Activated CD8-positive, alpha-beta memory T cell treated with anti-CD3 and anti-CD28 coated beads for 4 hours (primary cell): ENCODE results near the gene ACP4.
A peak's percentile ranks its signal among the peaks of the same experiment; 100 is the strongest.

Source experiments
- DNase-seq, 2 donors: peaks; one replicate each; pipeline ENCODE4 v3.0.0-alpha.2; 2020; ENCODE audit warnings: low read depth in 2 of 2

Gene ACP4

DNA sequence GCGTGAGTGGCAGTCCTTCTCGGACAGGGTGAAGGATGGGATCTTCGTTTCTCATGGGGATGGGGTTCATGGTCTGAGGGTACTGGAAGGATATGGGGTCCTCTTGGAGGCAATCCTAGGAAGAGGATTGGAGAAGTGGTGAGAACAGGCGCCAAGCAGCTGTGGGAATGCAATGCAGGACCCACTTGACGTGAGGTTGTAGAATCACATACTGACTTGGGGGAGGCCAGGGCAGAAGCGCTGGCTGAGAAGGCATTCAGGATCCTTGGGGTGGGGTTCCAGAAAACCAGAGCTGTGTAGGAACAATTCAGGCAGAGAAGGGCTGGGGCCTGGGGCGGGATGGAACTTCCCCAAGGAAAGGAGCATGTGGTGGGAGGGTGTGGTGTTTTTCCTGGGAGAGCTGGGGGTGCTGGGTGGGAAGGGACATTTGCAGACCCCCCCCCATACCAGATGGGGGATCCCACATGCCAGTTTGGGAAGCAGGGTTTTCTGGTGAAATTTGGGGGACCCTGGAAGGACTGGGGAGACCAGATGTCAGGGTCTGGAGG lies 32.5 kb downstream of the ACP4 start:
- DNase-seq = no peak

DNA sequence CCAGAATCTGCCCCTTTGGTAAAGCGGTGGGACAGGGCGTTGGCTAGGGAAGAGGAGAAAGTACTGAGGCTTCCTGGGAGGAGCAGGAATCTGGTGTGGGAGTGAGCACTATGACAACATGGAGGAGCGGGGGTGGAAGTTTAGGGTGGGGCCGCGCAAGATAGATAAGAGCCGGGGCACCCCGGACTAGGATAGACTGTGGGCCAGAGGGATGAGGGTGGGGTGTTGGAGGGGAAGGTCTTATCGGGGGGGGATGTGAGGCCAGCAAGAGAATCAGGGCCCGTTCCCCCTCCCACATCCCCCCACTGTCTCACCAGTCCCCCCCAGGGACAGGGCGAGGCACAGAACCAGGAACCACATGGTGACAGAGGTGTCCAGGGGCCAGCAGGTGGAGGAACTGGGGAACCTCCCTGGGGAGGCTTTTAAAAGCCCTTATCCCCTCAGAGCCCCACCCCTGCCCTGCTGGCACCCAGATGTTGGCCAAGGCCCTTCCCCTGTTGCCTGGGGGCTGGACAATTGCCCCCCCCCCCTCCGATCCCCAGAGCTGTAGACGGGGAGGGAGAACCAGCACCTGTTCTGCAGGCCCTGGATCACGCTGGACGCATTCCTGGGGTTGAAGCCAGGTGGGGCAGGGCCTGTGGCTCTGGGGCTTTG lies 33.3 kb downstream of the ACP4 start, which contains the start of gene KLK1:
TSS of gene KLK1 (minus strand) at position 399 of the 654 bp plus-strand sequence. CDS start at position 360, 39 bp downstream.
- no peak for DNase-seq

DNA sequence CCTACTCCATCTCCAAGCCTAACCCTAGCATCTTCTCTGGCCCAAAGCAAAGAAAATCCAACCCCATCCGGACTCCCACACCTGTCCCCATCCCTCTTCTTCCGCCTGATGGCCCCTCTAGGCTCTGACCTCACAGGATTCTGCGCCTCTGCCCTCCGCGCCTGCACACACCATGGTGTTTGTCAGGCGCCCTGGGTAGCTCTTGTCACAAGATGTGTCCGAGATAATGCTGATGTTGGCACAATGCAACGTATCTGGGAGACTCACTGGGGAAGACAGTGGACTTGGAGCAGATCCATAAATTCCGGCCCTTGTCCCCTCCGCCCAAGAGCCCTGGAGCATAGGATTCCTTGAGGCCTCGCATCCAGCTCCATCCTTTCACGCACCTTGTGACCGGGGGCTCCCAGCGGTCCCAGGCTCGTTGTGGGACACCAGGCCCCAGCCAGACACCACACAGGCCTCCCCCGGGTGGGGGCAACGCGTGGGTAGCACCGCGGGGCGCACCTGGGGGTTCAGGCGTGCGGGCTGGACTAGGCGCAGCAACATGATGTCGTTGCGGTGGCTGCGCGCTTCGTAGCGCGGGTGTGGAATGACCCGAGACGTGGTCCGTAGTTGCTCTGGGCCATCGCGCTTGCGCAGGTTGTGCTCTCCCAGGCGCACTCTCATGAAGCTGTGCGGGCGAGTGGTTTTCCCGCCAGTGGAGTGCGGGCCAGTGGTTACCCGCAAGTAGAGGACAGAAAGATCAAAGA lies 36.5 kb downstream of the ACP4 start:
- no peak for DNase-seq

DNA sequence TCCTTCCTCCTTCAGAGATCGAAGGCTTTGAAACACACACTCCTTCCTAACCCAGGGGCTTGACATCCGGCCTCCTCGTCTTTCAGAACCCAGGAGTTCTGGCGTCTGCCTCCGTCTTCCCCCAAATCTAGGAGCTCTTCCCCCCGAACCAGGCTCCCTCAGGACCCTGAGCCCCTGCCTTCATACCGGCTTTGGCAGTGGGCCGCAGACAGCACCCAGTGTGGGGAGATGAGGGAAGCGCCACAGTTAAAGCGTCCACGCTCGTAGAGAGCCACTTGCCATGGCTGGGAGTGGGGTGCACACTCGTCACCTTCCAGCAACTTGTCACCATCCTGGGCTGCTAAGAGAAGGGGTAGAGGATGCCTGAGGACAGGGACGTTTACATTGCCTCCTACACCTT lies 37.3 kb downstream of the ACP4 start:
- DNase-seq = no peak

DNA sequence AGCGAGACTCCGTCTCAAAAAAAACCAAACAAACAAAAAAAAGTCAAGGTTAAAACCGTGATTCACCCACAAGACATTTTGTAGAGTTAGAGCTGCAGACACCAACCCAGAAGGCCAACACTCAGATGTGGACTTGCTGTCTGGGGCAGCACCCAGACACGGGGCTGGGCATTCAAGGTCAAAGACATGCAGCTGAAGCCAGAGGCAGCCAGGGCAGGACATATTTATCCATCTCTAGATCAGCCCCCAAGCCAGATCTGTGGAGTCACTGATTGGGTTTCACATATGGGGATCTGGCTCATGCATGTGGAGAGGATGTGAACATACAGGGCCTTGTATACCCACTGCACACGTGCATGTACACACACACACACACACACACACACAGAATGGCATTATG lies 39.6 kb downstream of the ACP4 start:
- DNase-seq = no peak

DNA sequence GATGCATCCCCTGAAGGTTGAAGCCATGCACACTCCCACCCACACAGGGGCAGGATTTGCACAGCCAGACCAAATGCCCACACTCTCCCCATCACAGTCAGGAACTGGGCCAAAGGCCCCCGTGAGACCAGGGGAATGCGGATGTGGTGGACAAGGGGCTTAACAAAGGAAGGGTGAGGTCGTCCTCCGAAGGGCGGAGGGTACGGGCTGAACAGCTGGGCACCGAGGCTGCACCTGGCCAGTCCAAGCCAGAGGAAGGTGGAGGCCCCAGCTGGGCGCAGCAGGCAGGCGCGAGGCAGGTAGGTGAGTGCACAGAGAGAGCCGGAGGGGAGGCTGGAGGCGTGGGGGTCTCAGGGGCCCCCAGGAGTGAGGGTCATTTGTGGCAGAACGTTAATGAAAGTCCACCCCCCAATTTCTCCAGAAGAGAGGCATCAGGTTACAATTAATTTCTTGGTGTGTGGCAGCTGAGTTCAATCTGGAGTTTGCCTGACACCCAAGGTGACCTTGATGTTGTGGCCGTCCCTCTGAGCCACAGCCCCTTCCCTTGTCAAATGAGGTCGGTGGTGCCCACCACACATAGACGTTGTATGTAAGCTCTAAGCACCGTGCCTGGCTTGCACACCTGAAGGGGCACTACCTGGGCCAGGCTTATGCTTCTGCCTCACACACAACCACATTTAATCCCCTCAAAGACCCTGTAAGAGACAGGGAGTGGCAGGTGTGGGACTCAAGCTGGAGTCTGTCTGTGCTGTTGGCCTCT lies 40.2 kb downstream of the ACP4 start:
- DNase-seq = no peak

GRCh38 chr19:50831026-50831396 lies 40.8 kb downstream of the ACP4 start:
- DNase-seq = no peak

GRCh38 chr19:50832666-50833065 lies 42.5 kb downstream of the ACP4 start:
- DNase-seq = no peak

GRCh38 chr19:50833117-50833801 lies 43.0 kb downstream of the ACP4 start, which contains the start of gene KLK15:
Gene KLK15, minus strand, starts transcription at chr19:50833574. Its CDS starts 2,082 bp downstream, at chr19:50831492.
- DNase-seq = no peak

DNA sequence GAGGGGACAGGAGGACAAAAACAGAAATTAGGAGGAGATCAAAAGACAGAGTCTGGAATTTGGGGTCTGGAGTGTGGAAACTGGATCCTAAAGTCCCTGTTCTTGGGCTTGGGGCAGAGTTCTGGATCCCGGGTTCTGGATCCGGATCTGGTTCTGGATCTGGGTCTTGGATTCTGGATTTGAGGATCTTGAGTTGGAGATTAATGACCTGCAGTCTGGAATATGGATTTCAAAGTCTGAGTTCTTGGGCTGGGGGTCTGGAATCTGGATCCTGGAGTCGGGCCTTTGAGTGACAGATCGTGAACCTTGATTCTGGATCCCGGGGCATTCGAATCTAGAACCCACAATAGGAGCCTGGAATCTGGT lies 43.6 kb downstream of the ACP4 start:
- no peak for DNase-seq

GRCh38 chr19:50835103-50835784 lies 45.0 kb downstream of the ACP4 start:
- no peak for DNase-seq

DNA sequence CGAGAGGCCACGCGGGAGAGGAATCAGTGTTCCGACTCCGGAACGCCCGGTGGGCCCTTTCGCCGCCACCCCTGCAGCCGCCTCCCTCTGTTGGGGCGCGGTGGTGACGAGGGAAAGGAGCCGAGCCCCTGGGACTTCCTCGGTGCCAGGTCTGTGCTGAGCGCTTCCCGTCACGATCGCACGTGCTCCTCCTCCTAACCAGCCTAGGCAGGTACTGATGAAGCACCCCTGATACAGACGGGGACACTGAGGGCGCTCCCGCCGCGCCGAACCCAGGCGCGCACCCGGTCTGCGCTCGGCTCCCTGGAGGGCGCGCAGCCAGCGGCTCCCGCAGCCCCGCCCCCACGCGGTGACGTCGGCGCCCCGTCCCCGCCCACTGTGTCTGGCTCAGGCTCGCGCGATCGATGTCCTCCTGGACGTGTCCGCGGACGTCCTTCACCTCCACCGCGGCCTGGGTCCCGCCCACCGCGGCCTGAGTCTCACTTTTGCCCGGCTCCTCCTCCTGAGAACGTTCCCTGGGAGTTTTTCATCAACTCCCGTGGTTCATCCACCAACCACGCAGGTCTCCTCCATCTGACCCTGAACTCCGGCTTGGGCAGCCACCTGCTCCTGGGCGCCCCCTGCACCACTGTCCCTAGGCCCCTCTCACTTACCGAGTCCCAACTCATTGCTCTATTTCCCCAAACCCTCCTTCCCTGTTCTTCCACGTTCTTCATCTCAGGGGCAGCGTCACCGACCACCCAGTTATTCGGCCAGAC lies 45.7 kb downstream of the ACP4 start:
- peak; percentile 24 to 32 for DNase-seq

DNA sequence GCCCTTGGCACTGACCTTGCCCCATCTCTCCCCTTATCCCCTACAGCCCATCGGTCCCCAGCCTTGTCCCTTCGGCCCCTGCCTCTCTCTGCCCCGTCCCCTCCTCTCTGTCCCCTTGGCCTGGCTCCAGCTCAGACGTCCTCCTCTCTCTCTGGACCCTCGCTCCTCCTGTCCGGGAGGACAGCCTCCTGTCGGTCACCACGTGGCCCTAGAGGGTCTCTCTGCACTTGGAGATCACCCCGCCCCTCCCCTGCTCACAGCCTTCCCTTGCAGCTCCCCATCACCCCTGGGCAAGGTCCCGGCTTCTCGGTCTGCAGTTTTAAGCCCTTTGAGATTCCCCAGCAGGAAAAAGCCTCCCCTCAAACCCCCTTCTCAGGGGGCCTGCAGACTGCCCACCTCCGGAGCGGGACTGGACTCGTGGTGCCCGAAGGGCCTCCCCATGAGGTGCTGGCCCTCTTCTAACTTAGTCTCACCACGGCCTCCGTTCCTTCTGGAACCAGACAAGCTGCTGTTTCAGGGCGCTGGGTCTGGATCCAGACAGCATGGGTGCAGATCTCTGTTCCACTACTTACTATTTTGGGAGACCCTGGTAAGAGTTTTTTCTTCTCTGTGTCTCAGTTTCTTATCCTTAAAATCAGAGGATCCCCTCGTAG lies 46.5 kb downstream of the ACP4 start:
- DNase-seq = no peak

DNA sequence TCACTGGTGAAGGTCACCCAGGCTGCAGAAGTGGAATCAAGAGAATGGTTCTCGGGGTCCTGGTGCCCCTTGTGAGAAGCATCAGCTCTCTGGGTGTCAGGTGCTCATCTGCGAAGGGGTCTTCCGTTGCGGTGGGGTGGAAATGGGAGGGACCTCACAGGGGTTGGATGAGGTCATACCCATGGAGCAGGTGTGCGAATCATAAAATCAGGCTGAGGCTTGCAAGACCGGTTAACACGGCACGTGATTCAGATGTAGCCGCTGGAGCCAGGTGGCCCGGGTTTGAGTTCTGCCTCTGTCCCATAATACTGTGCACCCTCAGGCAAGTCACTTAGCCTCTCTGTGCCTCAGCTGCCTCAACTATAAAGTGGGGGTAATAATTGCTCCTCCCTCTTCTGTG lies 47.1 kb downstream of the ACP4 start:
- DNase-seq = no peak

GRCh38 chr19:50838239-50838638 lies 48.0 kb downstream of the ACP4 start:
- no peak for DNase-seq

DNA sequence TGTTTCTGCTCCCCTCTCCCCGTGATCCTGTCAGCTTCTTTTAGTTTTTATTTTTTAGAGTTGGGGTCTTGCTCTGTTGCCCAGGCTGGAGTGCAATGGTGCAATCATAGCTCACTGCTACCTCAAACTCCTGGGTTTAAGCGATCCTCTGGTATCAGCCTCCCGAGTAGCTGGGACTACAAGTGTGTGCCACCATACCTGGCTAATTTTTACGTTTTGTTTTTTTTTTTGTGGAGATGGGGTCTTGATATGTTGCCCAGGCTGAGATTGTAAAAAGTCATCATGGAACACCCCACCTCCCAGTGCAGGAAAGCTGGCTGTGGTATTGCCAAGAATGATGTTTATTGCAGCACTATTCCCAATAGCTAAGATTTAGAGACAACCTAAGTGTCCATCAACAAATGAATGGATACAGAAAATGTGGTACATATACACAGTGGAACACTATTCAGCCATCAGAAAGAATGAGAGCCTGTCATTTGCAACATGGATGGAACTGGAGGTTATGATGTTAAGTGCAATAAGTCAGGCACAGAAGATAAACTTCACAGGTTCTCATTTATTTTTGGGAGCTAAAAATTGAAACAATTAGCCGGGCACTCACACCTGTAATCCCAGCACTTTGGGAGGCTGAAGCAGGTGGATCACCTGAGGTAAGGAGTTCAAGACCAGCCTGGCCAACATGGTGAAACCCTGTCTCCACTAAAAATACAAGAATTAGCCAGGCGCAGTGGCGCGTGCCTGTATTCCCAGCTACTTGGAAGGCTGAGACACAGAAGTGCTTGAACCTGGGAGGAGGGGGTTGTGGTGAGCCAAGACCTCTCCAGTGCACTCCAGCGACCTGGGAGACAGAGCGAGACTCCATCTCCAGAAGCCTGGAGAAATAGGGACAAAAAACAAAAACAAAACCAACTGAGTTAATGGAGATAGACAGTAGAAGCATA lies 49.8 kb downstream of the ACP4 start:
- no peak for DNase-seq

GRCh38 chr19:50842130-50842529 lies 51.9 kb downstream of the ACP4 start:
- no peak for DNase-seq

GRCh38 chr19:50843205-50843604 lies 53.0 kb downstream of the ACP4 start:
- DNase-seq = no peak

DNA sequence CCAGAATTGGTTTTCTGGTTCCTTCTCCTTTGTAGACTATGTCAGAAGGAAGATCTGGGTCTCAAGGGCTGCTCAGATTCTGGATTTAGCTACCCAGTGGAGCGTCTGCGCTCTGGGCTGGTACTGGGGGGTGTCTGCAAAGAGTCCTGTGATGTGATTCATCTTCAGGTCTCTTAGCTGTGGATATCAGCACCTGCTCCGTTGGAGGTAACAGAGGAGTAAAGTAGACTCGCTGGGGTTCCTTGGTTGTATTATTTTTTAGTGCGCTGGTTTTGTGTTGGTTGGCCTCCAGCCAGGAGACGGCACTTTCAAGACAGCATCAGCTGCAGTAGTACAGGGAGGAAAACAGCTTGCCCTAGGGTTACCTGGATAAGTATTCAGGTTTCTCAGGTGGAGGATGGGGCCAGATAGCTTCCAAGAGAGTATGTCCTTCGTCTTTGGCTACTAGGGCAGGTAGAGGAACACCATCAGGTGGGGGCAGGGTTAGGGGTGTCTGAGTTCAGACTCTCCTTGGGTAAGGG lies 53.5 kb downstream of the ACP4 start:
- no peak for DNase-seq
